Epidermal melanocyte (primary cell): ENCODE measurements around the gene CUL9.

Experiments
- DNase-seq: peaks from one replicate; pipeline ENCODE4 v3.0.0; 2011; ENCODE audit warnings: low spot score; ENCODE audit not compliant: insufficient read length

Gene CUL9

GRCh38 chr6:43172104-43173007 is 9.6 kb upstream of the CUL9 start:
- no peak for DNase-seq

- DNase-seq: no peak
Observed at GRCh38 chr6:43173591-43174262, 8.3 kb upstream of the CUL9 start.

- peak; percentile 99 for DNase-seq
Observed at GRCh38 chr6:43174263-43175112, 7.5 kb upstream of the CUL9 start.

DNA sequence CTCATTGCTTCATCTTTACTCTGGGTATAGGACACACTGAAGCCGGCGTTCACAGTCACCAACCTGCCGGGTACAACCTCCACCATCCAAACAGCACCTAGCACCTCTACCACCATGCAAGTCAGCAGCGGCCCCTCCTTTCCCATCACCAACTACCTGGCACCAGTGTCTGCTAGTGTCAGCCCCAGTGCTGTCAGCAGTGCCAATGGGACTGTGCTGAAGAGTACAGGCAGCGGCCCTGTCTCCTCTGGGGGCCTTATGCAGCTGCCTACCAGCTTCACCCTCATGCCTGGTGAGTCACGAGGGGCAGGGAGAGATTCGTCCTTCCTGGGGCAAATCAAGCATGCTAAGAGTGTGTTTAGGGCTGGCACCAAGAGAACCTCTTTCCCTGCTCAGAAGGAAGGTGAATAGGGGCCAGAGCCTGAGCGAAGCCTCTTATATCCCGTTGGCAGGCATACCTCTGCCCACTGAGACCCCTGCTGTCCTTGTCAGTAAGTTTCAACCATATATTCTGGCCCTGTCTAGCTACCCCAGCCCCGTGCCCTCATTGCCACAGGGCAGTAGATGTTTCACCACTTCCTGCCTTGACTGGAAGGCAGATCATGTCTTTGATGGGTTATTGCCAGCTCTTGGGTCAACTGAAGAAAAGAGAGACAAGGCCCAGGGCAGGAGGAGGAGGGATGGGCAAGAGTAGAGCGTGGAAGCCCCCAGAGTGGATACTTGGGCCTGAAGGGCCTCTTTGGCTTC is 6.1 kb upstream of the CUL9 start:
- DNase-seq: no peak

DNA sequence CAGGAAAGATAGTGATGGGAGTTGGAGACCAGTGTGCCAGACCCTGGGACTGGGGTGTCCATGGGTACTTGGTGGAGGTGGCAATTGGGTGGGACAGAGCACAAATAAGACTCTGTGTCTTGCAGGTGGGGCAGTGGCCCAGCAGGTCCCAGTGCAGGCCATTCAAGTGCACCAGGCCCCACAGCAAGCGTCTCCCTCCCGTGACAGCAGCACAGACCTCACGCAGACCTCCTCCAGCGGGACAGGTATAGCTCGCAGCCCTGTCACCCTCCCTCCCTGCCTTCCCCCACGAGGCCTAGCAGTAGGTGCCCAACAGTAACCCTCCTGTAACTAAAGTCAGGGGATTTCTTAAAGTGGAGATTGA is 5.6 kb upstream of the CUL9 start:
- no peak for DNase-seq

DNA sequence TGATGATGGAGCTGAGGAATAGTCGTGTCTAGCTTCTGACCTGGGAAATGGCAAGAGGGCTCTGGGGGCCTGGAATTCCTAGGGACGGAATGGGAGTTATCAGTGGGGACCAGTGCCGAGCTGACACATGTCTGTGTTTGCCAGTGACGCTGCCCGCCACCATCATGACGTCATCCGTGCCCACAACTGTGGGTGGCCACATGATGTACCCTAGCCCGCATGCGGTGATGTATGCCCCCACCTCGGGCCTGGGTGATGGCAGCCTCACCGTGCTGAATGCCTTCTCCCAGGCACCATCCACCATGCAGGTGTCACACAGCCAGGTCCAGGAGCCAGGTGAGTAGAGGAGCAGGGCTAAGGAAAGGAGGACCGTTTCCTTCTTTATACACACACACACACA is 3.8 kb upstream of the CUL9 start:
- no peak for DNase-seq

- DNase-seq: no peak
Observed at GRCh38 chr6:43178951-43179830, 2.8 kb upstream of the CUL9 start.

- DNase-seq: no peak
Observed at GRCh38 chr6:43180058-43180457, 1.9 kb upstream of the CUL9 start.

- DNase-seq: no peak
Observed at GRCh38 chr6:43180985-43181384, 1.0 kb upstream of the CUL9 start.

- DNase-seq: no peak
Observed at GRCh38 chr6:43181621-43181941, 415 bp upstream of the CUL9 start.

DNA sequence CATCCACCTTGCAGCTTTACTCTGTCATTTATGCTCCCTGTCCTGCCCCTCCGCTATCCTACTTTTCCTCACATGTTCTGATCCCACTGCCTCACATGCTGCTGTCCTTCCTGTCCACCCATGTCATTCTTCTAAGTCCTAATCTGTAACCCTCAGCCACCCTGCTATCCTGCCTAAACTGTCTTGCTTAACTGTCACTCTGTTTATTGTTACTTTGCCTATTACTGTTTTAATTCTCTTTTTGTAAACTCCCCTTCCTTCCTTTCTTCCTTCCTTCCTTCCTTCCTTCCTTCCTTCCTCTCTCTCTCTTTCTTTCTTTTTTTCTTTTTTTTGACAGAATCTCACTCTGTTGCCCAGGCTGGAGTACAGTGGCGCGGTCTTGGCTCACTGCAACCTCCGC is 1.4 kb downstream of the CUL9 start:
- no peak for DNase-seq

DNA sequence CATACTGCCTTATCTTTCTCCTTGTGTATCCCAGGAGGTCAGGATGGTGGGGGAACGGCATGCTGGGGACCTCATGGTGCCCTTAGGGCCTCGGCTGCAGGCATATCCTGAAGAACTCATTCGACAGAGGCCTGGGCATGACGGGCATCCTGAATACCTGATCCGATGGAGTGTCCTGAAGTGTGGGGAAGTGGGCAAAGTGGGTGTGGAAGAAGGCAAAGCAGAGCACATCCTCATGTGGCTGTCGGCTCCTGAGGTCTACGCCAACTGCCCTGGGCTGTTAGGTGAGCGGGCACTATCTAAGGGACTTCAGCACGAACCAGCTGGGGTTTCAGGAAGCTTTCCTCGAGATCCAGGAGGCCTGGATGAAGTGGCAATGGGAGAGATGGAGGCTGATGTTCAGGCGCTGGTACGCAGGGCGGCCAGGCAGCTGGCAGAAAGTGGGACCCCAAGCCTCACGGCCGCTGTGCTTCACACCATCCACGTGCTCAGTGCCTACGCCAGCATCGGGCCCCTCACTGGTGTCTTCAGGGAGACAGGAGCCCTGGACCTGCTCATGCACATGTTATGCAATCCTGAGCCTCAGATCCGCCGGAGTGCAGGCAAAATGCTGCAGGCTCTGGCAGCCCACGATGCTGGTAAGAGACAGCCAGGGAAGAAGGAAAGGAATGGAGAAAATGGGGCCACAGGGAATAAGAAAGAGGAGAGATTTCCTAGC is 2.4 kb downstream of the CUL9 start:
- no peak for DNase-seq

DNA sequence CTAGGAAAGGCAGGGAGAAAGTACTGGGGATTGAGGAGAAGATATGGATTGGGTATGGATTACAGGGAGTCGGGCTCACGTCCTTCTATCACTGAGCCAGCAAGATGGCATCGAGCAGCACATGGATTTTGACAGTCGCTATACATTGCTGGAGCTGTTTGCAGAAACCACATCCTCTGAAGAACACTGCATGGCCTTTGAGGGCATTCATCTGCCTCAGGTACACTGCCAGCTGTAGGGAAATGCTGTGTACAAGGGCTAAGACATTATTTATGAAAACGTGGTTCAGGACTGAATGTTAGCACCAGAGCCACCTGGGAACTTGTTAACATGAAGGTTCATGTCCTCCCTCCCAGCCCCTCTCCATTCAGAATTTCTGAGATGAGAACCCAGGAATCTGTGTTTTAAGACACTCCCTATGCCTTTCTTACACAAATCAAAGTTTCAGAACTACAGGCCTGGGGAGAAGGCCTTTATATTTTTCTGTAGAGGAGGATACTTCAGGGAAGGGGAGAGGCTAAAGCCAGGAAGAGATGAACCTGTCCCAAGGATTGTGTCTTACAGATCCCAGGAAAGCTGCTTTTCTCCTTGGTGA is 3.5 kb downstream of the CUL9 start:
- no peak for DNase-seq

DNA sequence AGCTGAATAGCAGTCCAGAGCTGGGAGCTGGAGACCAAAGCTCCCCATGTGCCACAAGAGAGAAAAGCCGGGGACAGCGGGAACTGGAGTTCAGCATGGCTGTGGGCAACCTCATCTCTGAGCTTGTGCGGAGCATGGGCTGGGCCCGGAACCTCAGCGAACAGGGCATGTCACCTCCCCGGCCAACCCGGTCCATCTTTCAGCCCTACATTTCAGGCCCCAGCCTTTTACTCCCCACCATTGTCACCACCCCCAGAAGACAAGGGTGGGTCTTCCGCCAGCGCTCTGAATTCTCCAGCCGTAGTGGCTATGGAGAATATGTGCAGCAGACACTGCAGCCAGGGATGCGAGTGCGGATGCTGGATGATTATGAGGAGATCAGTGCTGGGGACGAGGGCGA is 4.0 kb downstream of the CUL9 start:
- no peak for DNase-seq

GRCh38 chr6:43186706-43187105 is 4.7 kb downstream of the CUL9 start:
- DNase-seq: no peak

DNA sequence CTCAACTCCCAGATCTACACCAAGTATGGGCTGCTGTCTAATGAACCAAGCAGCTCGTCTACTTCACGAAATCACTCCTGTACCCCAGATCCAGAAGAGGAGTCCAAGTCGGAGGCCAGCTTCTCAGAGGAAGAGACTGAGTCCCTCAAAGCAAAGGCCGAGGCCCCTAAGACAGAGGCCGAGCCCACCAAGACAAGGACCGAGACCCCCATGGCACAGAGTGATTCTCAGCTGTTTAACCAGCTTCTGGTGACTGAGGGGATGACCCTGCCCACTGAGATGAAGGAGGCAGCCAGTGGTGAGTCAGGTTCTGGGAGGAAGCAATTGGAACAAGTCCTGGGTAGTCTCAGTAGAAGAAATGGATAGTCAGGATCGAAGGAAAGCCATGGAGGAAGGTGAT is 5.8 kb downstream of the CUL9 start:
- no peak for DNase-seq

- DNase-seq: no peak
Observed at GRCh38 chr6:43188426-43188825, 6.4 kb downstream of the CUL9 start.

DNA sequence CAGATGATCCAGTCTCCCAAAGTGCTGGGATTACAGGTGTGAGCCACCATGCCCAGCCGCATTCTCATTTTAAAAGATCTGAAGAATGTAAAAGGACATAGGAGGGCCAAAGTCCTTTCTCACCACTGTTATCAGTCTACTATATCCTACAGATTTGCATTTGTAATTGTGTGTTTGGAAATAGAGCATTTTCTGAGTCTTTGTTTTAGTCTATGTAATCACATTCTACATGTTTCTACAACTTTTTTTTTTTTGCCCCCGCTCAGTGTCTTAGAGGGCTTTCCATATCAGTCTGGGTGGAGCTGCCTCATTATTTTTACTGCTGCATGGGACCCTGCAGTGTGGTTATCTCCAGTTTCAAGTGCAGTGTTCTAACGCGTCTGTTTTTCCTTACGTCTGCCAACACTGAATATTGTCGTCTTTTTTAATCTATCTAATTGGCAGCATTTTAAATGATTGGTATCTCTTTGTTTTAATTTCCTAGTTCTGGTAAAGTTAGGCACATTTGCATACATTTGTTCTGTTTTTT is 7.8 kb downstream of the CUL9 start:
- no peak for DNase-seq

DNA sequence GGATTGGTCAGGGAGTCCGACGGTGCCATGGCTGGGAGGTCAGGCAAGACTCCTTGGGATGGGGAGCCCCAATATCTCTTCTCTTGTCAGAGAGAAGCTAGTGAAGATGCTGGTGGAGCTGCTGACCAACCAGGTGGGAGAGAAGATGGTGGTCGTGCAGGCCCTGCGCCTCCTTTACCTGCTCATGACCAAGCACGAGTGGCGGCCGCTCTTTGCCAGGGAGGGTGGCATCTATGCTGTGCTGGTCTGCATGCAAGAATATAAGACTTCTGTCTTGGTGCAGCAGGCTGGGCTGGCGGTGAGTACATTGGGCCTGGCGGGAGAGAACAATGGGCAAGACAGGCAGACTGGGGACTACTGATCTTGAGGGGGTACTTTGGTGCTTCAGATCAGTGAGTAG is 10.9 kb downstream of the CUL9 start:
- DNase-seq: no peak
